GM19023 (cell line): ENCODE results near the gene PSMA4.
A peak's percentile ranks its signal among the peaks of the same experiment; 100 is the strongest.
"Not testable (repeated sequence)": the region's sequence is repeated elsewhere in the genome, so short reads cannot be mapped to it uniquely, and the experiment has no call there.

Experiments used
- ATAC-seq: cut with Tn5 transposase; IDR thresholded peaks from one replicate; pipeline ENCODE4 v1.9.1; 2021; ENCODE audit warnings: mild to moderate bottlenecking, moderate library complexity; ENCODE audit not compliant: unreplicated experiment

PSMA4 gene

DNA sequence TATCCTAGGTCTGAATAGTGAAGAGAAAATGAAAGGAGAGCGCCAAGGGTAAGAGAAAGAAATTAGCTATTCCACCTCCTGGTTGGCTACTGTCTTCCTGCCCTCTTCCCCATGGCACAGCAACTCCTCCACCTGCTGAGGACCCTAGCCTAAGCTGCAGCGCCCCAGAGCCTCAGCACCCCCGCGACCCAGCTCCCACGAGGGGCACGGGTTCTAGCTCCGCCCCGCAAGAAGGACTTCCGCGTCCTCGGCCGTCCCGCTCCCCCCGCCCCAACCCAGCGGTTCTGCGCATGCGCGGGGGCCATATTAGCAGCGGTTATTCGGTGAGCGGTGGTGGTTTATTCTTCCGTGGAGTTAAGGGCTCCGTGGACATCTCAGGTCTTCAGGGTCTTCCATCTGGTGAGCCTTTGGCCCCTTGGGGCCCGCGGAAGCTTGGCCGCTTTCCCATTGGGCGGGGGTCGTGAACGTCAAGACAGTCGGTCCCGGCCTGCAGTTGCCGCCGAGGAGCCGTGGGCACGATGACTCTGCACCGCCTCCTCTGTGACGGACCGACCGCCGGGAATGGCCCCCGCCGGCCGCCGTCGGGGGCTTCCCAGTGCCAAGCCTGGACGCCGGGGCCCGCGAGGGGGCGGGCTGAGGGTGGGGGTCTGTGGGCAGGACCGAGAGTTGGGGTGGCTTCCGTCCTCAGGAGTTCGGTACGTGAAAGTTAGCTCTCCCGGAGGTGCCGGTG, at the start of gene PSMA4:
PSMA4 (plus strand) TSS at position 304 of the 730 bp plus-strand sequence. CDS start 1,484 bp downstream, outside the sequence.
- peak; percentile 86 for ATAC-seq

GRCh38 chr15:78492872-78493271, 47.4 kb upstream of the PSMA4 start:
- ATAC-seq: no peak

GRCh38 chr15:78501857-78502256, 38.4 kb upstream of the PSMA4 start:
- ATAC-seq: no peak

GRCh38 chr15:78502641-78503040, 37.6 kb upstream of the PSMA4 start:
- ATAC-seq: no peak

DNA sequence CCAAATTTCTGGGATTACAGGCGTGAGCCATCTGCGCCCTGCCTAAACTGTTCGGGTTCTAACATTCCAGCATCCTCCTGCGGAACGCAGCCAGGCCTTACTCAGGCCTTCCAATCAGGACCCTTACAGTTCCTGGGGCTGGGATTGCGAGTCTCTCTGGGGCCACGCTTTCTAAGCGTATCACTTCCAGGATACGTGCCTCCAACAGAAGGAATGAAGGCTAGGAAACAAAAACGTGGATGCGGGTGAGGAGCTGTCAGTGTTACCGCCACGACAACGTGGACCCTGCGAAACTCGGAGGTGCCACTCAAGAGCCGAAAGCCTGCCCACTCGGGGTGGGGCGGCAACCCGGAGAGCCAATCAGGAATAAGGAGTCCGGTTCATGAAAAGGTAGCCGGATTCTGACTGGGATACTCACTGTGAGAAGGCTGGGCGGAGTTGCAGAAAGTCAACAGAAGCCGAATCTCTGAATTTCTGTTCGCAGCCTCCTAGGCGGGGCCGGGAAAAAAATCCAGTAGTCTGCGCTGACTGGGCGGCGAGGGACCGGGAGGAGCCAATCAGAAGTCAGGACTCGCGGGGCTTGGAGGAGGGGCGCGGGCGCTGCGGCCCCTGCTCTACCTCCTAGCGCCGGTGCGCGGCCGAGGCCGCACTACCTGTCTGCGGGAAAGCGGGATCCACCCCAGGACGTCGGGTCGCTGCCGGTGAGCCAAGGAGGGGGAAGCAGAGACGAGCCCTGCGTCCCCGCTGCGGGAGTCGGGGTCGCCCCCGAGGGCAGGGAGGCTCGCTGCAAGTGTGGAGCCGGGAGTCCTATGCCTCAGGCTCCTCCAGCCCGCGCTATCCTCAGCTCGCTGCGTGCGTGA, 33.0 kb upstream of the PSMA4 start, which contains the start of gene HYKK:
HYKK (plus strand) TSS at position 607 of the 860 bp plus-strand sequence. CDS start 5,512 bp downstream, outside the sequence.
- ATAC-seq: peak; percentile 86

DNA sequence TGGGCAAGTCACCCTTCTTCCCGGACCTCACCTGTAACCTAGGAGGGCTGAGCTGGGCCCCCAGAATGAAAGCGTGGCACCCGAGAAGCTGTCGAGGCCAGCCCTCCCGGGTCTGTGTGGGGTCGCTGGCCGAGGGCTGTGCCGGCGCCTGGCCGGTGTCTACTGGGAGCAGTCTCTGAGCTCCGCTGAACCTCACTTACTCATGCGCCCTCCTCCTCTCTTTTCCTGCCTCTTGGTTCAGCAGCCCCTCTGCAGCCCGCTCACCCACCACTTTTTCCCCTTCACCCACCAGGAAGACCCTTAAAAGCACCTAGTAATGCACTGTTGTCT, 32.4 kb upstream of the PSMA4 start:
- peak; percentile 36 for ATAC-seq

DNA sequence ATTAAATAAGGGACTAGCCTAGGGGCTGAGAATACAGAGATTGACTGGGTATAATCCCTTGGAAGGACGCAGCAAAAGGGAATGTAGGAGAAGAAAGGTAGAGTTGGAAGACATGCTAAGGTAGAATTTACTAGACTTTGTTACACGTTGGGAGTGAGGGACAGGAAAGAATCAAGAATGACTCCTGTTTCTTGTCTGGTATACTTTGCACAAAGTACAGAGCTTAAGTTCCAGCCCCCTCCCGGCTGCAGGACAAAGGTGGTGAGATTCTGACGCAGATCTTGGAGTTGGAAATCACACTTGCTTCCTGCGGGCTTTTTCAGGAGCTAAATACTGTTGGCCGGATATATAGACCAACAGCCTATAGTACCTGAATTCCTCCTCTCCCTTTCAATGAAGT, 32.0 kb upstream of the PSMA4 start:
- ATAC-seq: no peak

DNA sequence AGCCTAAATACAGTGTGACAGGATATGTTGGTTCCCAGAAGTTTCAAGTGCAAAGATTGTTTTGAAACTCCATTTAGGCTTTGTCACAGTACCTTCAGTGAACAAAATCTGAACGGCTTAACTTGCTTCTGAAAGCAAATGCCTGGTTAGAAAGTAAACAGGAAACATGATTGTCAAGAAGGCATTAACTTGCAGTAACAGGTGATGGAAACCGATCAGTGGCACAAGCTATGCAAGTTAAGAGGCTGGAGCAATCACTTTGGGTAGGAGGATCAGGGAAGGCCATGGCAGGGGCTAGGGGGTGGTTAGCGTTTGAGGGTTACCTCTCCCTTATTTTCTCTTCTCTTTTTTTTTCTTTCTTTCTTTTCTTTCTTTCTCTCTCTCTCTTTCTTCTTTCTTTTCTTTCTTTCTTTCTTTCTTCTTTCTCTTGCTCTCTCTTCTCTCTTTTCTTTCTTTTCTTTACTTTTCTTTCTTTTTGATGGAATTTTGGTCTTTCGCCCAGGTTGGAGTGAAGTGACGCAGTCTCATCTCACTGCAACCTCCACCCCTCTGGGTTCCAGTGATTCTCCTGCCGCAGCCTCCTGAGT, 30.4 kb upstream of the PSMA4 start:
- ATAC-seq: no peak

DNA sequence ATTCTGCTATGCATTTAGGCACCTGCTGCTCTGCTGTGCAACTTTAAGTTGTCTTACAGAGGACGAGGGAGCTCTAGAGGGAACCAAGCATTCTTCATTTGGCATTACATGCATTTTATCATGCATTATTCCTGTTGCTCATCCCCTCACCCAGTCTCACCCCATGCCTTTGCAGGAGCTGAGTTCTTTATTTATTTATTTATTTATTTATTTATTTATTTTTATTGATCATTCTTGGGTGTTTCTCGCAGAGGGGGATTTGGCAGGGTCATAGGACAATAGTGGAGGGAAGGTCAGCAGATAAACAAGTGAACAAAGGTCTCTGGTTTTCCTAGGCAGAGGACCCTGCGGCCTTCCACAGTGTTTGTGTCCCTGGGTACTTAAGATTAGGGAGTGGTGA, 20.2 kb upstream of the PSMA4 start:
- not testable (repeated sequence) for ATAC-seq

DNA sequence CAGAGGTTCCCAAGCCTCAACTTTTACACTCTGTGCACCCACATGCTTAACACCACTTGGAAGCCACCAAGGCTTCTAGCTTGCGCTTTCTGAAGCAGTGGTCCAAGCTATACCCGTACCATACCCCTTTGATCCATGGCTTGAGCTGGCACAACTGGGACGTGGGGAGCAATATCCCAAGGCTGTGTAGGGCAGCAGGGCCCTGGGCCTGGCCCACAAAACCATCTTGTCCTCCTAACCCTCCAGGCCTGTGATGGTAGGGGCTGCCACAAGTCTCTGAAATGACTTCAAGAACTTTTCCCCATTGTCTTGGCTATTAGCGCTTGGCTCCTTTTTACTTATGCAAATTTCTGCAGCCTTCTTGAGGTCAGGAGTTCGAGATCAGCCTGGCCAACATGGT, 16.0 kb upstream of the PSMA4 start:
- no peak for ATAC-seq

GRCh38 chr15:78527325-78527724, 12.9 kb upstream of the PSMA4 start:
- no peak for ATAC-seq

GRCh38 chr15:78533331-78533730, 6.9 kb upstream of the PSMA4 start:
- no peak for ATAC-seq

GRCh38 chr15:78536134-78536533, 4.1 kb upstream of the PSMA4 start:
- ATAC-seq: no peak

DNA sequence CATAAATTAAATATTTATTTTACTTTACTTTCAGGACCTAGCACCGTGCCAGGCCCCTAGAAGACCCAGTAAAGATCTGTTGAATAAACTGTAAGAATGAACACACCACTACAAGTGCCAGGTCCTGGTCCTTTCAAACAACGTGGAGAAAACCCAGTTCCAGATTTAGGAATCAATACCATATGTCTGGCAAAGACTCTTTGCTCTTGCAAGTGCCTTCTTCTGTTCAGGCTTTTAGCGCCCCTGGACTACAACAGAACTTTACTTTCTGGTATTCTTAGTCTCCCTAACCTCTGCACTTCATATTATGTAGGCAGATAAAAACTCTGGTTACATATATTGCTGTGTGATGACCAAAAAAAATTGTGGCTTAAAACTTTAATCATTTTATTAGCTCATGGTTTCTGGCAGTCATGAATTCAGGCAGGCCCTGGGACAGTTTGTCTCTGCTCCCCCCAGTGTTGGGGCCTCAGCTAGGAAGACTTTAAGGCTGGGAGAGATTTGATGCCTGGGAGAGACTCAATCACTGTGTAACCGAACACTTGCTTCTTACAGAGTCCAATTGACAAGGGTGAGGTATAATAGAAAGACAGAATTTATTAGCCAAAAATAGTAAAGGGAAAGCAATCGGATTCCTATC, 2.9 kb upstream of the PSMA4 start:
- ATAC-seq: no peak

- ATAC-seq: no peak
Measured at GRCh38 chr15:78538358-78538757, 1.9 kb upstream of the PSMA4 start.

GRCh38 chr15:78539464-78540140, 642 bp upstream of the PSMA4 start:
- ATAC-seq: not testable (repeated sequence)

GRCh38 chr15:78540871-78541743, 863 bp downstream of the PSMA4 start:
- ATAC-seq: no peak

- no peak for ATAC-seq
Measured at GRCh38 chr15:78541744-78542034, 1.4 kb downstream of the PSMA4 start.

DNA sequence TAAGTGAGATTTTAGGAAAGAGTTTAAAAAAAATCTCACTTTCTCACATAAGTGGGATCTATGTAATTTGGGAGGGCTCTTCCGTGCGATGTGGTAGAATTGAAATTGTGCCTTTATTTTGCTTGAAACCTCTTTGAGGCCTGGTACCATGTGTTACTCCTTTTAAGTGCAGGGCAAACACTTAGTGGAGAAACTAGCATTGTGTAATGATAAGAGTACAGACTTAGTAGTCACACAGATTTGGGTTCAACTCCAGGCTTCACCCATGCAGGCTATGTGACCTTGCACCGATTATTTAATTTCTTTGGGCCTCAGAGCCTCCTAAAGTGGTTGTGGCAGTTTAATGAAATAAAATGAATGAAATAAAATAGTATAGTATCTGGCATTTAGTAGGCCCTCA, 2.4 kb downstream of the PSMA4 start:
- no peak for ATAC-seq

- ATAC-seq: no peak
Measured at GRCh38 chr15:78550194-78550593, 9.9 kb downstream of the PSMA4 start.
